ENCODE measurements around the gene FOXP1.

DNA sequence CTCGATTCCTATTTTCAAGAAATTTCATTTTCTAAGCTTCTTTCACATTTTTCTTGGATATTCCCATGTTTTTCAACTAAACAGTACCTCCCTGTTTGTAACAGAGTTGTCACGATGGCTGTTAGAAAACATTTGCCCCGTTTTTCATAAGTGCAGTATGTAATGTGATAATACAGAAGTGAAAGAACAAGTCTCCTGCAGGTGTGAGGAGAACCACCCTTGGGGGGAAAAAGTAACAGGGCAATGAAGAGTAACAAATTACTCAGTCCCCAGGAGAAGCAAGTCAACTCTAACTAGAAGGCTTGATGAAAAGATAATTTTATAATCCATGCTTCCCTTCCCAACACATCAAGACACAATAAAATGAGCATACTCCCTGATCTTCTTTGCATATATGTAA, 493.3 kb downstream of the FOXP1 start:
- TF ChIP-seq EZH2 (IDR thresholded peaks at IDR 0.05; ENCODE audit: insufficient read depth, poor library complexity, severe bottlenecking) (no peak), EZH2phosphoT487 (IDR thresholded peaks at IDR 0.05; ENCODE audit: insufficient read depth, low read depth) (no peak)
